GM19025 (cell line): Measurements from ENCODE around the gene AGAP2.
"Not testable (repeated sequence)": the region's sequence is repeated elsewhere in the genome, so short reads cannot be mapped to it uniquely, and the experiment has no call there.

ENCODE experiments used
- ATAC-seq: cut with Tn5 transposase; IDR thresholded peaks from one replicate; pipeline ENCODE4 v1.9.1; 2021; ENCODE audit warnings: mild to moderate bottlenecking, low read depth, moderate library complexity; ENCODE audit not compliant: unreplicated experiment

Gene AGAP2

GRCh38 chr12:57724936-57725740 is 13.4 kb downstream of the AGAP2 start:
- no peak for ATAC-seq

DNA sequence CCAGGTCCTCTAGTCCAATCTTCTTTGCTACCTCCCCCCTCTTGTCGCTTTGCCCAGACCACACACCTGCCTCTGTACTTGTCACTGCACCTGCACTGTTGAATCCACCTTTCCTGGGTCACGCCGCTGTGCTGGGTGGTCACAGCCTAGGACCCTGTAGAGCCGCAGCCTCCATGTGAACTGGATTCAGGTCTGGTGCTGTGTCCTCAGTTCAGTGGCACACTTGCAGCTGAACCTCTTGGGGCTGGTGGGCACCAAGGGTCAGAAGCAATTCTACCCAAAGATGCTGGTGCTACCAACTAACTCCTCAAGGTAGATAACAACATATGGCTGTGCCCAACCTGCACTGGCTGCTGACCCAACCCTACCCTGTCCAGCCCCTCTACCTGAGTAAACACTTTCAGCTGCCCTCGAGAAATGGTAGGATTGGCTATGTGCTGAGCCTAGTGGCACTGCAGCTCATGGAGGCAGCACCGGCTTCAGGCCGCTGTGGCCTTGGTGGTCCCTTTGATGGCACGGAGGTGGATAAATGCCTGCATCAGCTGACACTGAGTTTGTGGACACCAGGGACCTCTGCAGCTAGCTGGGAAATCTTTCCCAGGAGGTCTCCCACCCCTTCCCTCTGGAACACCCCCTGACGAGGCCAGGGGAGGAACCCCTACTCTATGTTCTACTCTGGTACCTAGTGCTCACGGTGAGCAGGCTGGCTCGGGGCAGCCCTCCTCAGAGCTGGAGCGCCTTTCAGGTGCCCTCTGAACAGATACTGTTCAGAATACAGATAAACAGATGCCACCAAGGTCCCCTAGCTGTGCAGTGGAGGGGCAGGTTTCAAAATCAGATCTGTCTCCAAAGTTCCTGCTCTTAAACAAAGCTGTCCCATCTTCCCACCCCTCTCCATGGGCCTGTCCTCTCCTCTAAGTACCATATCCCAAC is 14.3 kb downstream of the AGAP2 start:
- no peak for ATAC-seq

DNA sequence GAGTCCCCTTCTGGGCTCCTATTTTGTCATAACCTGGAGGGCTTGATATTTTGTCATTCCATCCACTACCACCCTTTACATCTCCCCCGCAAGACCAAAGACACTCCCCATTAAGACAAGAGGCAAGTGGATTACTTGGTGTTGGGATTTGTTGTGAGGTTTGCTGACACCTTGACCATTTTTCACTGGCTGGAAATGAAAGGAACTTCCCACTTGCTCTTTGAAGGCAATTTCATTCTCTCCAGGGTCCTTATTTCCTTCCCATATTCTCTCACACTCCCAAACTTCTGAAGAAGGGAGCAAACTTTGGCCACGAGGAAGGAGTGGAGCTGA is 14.9 kb downstream of the AGAP2 start:
- ATAC-seq: no peak

GRCh38 chr12:57722716-57723629 is 15.6 kb downstream of the AGAP2 start:
- ATAC-seq: no peak

DNA sequence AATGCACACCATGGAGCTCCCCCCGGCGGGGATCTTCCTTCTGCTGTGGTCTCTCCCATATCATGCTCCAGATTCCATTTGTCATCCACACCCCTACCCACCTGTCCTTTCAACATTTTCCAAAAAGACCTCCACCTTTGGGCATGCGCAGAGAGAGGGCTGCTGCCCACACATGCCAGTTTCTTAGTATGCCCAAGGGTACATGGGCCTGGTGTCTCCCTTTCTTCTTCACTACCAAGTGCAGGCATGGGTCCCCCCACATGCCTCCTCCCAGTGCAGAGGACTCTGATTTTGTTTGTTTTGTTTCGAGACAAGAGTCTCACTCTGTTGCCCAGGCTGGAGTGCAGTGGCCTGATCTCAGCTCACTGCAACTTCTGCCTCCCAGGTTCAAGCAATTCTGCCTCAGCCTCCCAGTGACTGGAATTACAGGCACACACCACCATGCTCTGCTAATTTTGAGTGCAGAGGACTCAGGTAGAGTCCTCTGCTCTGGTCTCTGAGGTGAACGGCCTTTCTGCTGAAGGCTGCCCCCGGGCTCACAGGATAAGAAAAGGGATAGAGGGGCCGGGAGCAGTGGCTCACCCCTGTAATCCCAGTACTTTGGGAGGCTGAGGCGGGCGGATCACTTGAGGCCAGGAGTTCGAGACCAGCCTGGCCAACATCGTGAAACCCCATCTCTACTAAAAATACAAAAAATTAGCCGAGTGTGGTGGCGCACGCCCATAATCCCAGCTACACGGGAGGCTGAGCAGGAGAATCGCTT is 16.5 kb downstream of the AGAP2 start:
- not testable (repeated sequence) for ATAC-seq

DNA sequence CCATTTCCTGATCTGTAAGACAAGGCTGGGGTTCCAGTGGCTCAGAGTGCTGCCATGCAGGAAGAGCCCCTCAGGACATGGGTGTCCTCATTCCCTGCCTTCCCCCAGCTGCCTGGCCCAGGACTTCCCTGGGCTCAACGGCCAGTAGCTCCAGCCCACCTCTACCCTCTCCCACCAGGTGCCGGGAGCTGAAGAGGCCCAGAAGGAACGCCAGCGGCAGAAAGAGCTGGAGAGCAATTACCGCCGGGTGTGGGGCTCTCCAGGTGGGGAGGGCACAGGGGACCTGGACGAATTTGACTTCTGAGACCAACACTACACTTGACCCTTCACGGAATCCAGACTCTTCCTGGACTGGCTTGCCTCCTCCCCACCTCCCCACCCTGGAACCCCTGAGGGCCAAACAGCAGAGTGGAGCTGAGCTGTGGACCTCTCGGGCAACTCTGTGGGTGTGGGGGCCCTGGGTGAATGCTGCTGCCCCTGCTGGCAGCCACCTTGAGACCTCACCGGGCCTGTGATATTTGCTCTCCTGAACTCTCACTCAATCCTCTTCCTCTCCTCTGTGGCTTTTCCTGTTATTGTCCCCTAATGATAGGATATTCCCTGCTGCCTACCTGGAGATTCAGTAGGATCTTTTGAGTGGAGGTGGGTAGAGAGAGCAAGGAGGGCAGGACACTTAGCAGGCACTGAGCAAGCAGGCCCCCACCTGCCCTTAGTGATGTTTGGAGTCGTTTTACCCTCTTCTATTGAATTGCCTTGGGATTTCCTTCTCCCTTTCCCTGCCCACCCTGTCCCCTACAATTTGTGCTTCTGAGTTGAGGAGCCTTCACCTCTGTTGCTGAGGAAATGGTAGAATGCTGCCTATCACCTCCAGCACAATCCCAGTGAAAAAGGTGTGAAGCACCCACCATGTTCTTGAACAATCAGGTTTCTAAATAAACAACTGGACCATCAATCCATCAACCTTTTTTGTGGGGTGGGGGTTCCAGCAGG is 17.6 kb downstream of the AGAP2 start:
- no peak for ATAC-seq

DNA sequence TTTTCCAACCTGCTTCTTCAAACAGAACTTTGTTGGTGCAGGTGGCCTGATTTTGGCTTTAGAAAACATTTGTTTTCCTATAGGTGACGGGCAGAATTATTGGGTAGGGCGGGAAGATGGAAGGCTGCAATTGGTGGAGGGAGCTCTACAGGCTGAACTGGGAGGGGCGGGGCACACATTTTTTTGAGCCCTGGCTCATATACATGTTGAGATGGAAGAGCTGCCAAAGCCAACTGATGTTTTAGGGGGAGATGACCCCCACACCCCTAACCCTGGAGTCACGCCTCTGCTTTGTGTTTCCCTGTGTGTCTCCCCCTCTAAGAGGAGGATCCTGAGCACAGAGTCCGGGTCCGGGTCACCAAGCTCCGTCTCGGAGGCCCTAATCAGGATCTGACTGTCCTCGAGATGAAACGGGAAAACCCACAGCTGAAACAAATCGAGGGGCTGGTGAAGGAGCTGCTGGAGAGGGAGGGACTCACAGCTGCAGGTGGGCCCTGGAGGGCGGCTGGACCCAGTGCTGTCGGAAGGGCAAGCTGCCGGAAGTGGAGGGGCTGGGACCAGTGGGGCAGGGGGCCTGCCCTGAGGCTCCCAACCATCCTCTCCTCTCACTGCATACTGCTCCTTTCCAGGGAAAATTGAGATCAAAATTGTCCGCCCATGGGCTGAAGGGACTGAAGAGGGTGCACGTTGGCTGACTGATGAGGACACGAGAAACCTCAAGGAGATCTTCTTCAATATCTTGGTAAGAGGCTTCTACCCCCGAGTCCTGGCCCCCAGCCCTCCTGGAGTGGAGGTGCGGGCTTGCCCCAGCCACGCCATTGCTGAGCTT is 18.6 kb downstream of the AGAP2 start:
- no peak for ATAC-seq

DNA sequence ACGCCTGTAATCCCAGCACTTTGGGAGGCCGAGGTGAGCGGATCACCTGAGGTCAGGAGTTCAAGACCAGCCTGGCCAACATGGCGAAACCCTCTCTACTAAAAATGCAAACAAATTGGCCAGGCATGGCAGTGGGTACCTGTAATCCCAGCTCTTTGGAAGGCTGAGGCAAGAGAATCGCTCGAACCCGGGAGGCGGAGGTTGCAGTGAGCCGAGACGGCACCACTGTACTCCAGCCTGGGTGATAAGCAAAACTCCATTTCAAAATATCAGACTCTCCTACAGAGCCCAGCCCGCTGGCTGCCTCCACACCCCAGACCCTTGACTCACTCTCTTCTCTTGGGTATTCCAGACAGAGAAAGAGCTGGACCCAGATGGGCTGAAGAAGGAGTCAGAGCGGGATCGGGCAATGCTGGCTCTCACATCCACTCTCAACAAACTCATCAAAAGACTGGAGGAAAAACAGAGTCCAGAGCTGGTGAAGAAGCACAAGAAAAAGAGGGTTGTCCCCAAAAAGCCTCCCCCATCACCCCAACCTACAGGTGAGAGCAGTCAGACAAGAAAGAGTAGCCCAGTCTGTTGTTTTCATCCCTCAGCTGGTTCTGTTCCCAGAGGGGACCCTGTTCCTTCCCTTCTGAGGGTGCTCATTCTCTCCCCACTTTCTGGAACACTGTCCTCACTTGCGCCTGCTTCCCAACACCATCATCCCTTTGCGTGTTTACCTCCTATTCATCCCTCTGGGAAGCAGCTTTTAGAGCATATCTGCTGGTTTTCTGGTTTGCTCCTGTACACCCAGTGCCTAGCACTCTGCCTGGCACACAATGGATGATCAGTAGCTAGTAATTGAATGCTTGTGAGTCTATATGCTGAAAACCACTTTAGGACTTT is 19.7 kb downstream of the AGAP2 start:
- ATAC-seq: no peak

DNA sequence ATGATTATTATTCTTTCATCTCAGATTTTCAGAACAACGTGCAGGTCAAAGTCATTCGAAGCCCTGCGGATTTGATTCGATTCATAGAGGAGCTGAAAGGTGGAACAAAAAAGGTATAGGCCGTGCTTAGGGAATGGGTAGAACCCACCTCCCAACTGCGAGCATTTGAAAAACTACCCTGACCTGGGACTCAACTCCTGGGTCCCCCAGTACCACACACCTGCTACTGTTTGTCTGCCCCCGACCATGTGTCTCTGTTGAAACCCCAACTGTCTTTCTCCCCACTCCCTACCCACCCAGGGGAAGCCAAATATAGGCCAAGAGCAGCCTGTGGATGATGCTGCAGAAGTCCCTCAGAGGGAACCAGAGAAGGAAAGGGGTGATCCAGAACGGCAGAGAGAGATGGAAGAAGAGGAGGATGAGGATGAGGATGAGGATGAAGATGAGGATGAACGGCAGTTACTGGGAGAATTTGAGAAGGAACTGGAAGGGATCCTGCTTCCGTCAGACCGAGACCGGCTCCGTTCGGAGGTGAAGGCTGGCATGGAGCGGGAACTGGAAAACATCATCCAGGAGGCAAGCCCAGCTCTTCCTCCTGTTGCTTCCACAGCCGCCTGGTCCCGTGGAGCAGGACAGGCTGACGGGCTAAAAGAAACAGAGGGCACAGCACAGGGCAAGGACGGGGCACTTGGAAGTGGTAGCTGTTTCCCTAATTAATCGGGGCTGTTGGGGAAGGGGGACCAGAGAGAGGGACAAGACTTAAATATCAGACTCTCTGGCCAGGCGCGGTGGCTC is 20.5 kb downstream of the AGAP2 start:
- no peak for ATAC-seq

- ATAC-seq: no peak
These were observed 21.4 kb downstream of the AGAP2 start for GRCh38 chr12:57717131-57717530.

- ATAC-seq: no peak
These were observed 22.2 kb downstream of the AGAP2 start for GRCh38 chr12:57716305-57716704.

DNA sequence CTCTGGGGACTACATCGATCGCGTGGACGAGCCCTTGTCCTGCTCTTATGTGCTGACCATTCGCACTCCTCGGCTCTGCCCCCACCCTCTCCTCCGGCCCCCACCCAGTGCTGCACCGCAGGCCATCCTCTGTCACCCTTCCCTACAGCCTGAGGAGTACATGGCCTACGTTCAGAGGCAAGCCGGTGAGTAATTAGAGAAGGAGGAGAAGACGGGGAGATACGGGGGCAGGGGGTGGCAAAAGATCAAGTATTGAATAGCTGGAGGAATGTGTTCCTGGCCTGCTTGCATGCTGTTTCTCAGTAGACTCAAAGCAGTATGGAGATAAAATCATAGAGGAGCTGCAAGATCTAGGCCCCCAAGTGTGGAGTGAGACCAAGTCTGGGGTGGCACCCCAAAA is 22.8 kb downstream of the AGAP2 start:
- no peak for ATAC-seq

DNA sequence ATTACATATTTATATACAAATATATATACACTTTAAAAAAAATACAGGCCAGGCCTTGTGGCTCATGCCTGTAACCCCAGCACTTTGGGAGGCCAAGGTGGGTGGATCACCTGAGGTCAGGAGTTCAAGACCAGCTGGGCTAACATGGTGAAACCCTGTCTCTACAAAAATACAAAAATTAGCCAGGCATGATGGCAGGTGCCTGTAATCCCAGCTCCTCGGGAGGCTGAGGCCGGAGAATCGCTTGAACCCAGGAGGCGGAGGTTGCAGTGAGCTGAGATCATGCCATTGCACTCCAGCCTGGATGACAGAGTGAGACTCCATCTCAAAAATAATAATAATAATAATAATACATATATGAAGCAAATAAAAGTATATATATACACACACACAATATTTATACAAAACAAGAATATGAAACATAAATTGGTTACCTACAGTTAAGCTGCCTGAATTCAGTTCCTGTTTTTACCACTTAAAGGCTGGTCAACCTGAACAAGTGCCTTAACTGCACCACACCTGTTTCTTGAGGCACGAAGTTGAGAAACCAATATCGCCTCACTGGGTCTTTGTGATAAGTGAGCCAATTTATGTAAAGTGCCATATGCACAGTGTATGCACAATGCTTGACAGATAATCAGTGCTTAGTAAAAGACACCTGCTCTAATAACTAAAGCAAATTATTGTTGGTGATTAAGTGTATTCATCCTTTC is 23.4 kb downstream of the AGAP2 start:
- not testable (repeated sequence) for ATAC-seq

DNA sequence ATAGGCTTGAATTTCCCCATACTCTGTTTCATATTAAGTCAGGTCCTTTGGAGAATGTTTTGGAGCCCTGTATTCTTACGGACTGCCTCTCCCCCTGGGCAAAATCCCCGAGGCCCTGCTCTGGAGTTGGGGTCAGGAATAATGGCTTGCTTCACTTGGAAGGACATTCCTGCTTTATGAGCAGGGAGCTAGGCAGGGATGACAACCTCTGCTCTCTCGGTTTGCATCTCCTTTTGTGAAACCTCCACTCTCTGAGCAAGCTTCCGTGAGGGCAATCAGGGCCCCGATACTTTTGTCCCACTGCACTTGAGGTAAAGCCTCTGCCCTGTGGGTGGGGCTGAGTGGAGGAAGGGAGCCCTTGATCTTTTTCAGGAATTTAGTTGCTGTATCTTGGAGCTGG is 25.3 kb downstream of the AGAP2 start:
- no peak for ATAC-seq

DNA sequence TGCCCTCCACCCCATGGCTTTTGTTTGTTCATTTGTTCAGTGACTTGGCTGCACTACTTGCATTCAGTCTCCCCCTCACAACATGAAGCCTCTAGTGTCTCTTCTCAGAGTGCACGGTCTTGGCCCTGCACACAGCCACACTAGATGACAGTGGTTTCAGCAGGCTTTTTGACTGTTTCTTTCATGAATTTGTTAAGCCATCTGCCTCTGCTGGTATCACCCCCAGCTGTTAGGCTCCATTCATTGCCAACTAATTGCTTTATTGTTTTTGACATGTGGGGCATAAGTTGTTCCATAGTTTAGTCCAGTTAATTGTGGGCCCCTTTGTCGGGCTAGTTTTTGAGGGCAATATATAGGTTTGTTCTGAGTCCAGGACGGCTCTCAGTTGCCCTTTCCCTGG is 25.8 kb downstream of the AGAP2 start:
- ATAC-seq: no peak

DNA sequence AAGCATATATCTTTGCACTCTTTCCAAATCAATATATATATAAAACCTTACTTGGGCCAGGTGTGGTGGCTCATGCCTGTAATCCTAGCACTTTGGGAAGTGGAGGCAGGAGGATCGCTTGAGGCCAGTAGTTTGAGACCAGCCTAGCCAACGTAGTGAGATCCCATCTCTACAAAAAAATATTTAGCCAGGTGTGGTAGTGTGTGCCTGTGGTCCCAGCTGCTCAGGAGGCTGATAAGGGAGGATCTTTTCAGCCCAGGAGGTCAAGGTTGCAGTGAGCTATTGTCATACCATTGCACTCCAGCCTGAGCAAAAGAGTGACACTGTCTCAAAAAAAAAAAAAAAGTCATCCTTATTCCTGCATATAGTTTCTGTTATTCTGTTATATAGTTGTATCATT is 30.2 kb downstream of the AGAP2 start:
- no peak for ATAC-seq
